SK-N-SH (cell line): ENCODE measurements around the gene PRPF40A. TPM values are rescaled to one million over a fixed set of nuclear protein-coding genes. Genes with fewer than 3 reads are reported as not detected.

Experiments used
- CTCF ChIA-PET: fragments of 300-600, 350-600 bp; formaldehyde crosslinking; extraction: SDS; loops from one replicate; lab custom pipeline; 2021; lab: Yijun Ruan, JAX
- POLR2A ChIA-PET: fragments of 350-600 bp; sonication (Branson Sonifier 250); formaldehyde crosslinking; extraction: SDS; loops from one replicate; lab custom pipeline; 2020; ENCODE audit warnings: antibody characterized with exemption, inconsistent platforms; lab: Yijun Ruan, JAX
- DNase-seq: peaks from one replicate; pipeline ENCODE4 v3.0.0; 2012
- H2AFZ ChIP-seq: fragments of 200-600 bp; sonication (generic); 2 replicates; pipeline ENCODE4 v1.8.1; 2016; ENCODE audit warnings: antibody characterized with exemption, mild to moderate bottlenecking, low read depth
- H3F3A ChIP-seq: fragments of 200-600 bp; sonication (generic); replicated peaks from 2 replicates; pipeline ENCODE3; 2016; ENCODE audit warnings: antibody characterized with exemption, mild to moderate bottlenecking; ENCODE audit not compliant: insufficient read depth
- H3K27ac ChIP-seq, 2 experiments: fragments of 200-500 bp in 1 of 2; fragments of 200-600 bp in 1 of 2; sonication (Bioruptor generic) in 1 of 2; sonication (generic), shearing (Covaris generic) in 1 of 2; 2 replicates each; pipeline versions ENCODE4 v1.5.1 to v1.6.1; 2014 to 2016; ENCODE audit warnings: low read depth in 2 of 2, inconsistent platforms in 1 of 2, low read length in 1 of 2, mild to moderate bottlenecking in 1 of 2, mixed read lengths in 1 of 2
- H3K27me3 ChIP-seq: fragments of 200-600 bp; sonication (generic), shearing (Covaris generic); 2 replicates; pipeline ENCODE4 v1.6.1; 2016; ENCODE audit warnings: mixed run types; ENCODE audit not compliant: insufficient read depth
- H3K36me3 ChIP-seq, 2 experiments: fragments of 200-500 bp in 1 of 2; fragments of 200-600 bp in 1 of 2; sonication (Bioruptor generic) in 1 of 2; sonication (generic) in 1 of 2; replicated peaks in 1 of 2; 2 replicates each; pipeline versions ENCODE3 to v1.5.1; 2014 to 2016; ENCODE audit warnings: low read length in 1 of 2, mild to moderate bottlenecking in 1 of 2; ENCODE audit not compliant: insufficient read depth in 2 of 2, control insufficient read depth in 1 of 2
- H3K4me1 ChIP-seq, 2 experiments: fragments of 200-500 bp in 1 of 2; fragments of 200-600 bp in 1 of 2; sonication (Bioruptor generic) in 1 of 2; sonication (generic), shearing (Covaris generic) in 1 of 2; 2 replicates each; pipeline versions ENCODE4 v1.5.1 to v1.6.1; 2014 to 2016; ENCODE audit warnings: low read depth in 1 of 2, low read length in 1 of 2, mixed run types in 1 of 2; ENCODE audit not compliant: insufficient read depth in 2 of 2, control insufficient read depth in 1 of 2
- H3K4me2 ChIP-seq: fragments of 200-600 bp; sonication (generic), shearing (Covaris generic); 2 replicates; pipeline ENCODE4 v1.6.1; 2017; ENCODE audit warnings: mixed run types
- H3K4me3 ChIP-seq, 2 experiments: fragments of 200-500 bp in 1 of 2; fragments of 200-600 bp in 1 of 2; sonication (Bioruptor generic) in 1 of 2; sonication (generic), shearing (Covaris generic) in 1 of 2; 2 replicates each; pipeline versions ENCODE4 v1.5.1 to v1.8.1; 2014 to 2016; ENCODE audit warnings: low read depth in 2 of 2, inconsistent platforms in 1 of 2, low read length in 1 of 2, mild to moderate bottlenecking in 1 of 2, mixed read lengths in 1 of 2, moderate library complexity in 1 of 2
- H3K79me2 ChIP-seq: fragments of 200-600 bp; sonication (generic); 2 replicates; pipeline ENCODE4 v1.8.1; 2017; ENCODE audit warnings: mild to moderate bottlenecking; ENCODE audit not compliant: insufficient read depth
- H3K9ac ChIP-seq: fragments of 200-600 bp; sonication (generic); 2 replicates; pipeline ENCODE4 v1.6.1; 2017; ENCODE audit warnings: mixed run types
- H3K9me2 ChIP-seq: fragments of 200-600 bp; sonication (generic); 2 replicates; pipeline ENCODE4 v1.6.1; 2017; ENCODE audit warnings: mixed run types
- H3K9me3 ChIP-seq: fragments of 200-600 bp; sonication (generic); 2 replicates; pipeline ENCODE4 v1.6.1; 2017; ENCODE audit warnings: mixed run types, mild to moderate bottlenecking, moderate library complexity
- H4K20me1 ChIP-seq: fragments of 200-600 bp; sonication (generic); 2 replicates; pipeline ENCODE4 v1.6.1; 2017; ENCODE audit warnings: mild to moderate bottlenecking, mixed run types; ENCODE audit not compliant: insufficient read depth
- ELF1 ChIP-seq: IDR thresholded peaks from 2 replicates; pipeline ENCODE4 v1.4.0; 2012
- FOSL2 ChIP-seq: IDR thresholded peaks from 2 replicates; pipeline ENCODE4 v1.4.0; 2012; ENCODE audit warnings: low read depth, mild to moderate bottlenecking, moderate library complexity, borderline replicate concordance
- FOXJ3 ChIP-seq: sonication (generic); formaldehyde crosslinking; IDR thresholded peaks from 2 replicates; pipeline ENCODE4 v1.5.1; 2020; ENCODE audit warnings: mild to moderate bottlenecking, missing genetic modification reagents
- NFIC ChIP-seq: IDR thresholded peaks from 2 replicates; pipeline ENCODE4 v1.4.0; 2012; ENCODE audit warnings: borderline replicate concordance
- RAD21 ChIP-seq: IDR thresholded peaks from 2 replicates; pipeline ENCODE4 v1.6.1; 2012; ENCODE audit warnings: mild to moderate bottlenecking, low read length
- RFX5 ChIP-seq: IDR thresholded peaks from 2 replicates; pipeline ENCODE4 v1.6.1; 2012; ENCODE audit warnings: mild to moderate bottlenecking, improper control_type of control experiment, low read length
- RXRA ChIP-seq: IDR thresholded peaks from 2 replicates; pipeline ENCODE4 v1.4.0; 2012; ENCODE audit warnings: low read depth, mild to moderate bottlenecking, borderline replicate concordance
- SIN3A ChIP-seq: IDR thresholded peaks from 2 replicates; pipeline ENCODE4 v1.6.1; 2012; ENCODE audit warnings: low read depth, mild to moderate bottlenecking, low read length, moderate library complexity, borderline replicate concordance
- TAF1 ChIP-seq: IDR thresholded peaks from 2 replicates; pipeline ENCODE4 v1.6.1; 2012; ENCODE audit warnings: low read depth, mild to moderate bottlenecking, low read length, moderate library complexity, borderline replicate concordance
- TEAD4 ChIP-seq: IDR thresholded peaks from 2 replicates; pipeline ENCODE4 v1.4.0; 2012; ENCODE audit warnings: mild to moderate bottlenecking, borderline replicate concordance; ENCODE audit not compliant: insufficient read depth
- YY1 ChIP-seq: IDR thresholded peaks from 2 replicates; pipeline ENCODE4 v1.4.0; 2012; ENCODE audit warnings: low read depth, mild to moderate bottlenecking
- WGBS: methylation state at CpG from one replicate; pipeline ENCODE4 v1.1.6; 2017; ENCODE audit warnings: low lambda C conversion rate; 5-methylcytosine and 5-hydroxymethylcytosine counted together
- polyA plus RNA-seq, 3 experiments: library from polyadenylated mRNA; depleted of rRNA; stranded (reverse); fragments of >200 nt; gene quantifications; 2 replicates each; pipeline ENCODE4 v1.2.3, GENCODE V29; 2012
- TF ChIP-seq, protein P1 (sequence below): fragments of 150-350 bp; IDR thresholded peaks from 2 replicates; pipeline ENCODE4 v1.6.1; 2017; ENCODE audit warnings: antibody characterized with exemption, low read length, low read depth, borderline replicate concordance
- TF ChIP-seq, protein P2 (sequence below): fragments of 150-350 bp; IDR thresholded peaks from 2 replicates; pipeline ENCODE4 v1.6.1; 2016; ENCODE audit warnings: mild to moderate bottlenecking, low read depth, low read length
- TF ChIP-seq, protein P3 (sequence below): IDR thresholded peaks from 2 replicates; pipeline ENCODE4 v1.4.0; 2012; ENCODE audit warnings: low read depth, borderline replicate concordance

Gene PRPF40A
- polyA plus RNA-seq, 1 of the 3 experiments (the other 2 are of a cell fraction) = 55.8 TPM

DNA sequence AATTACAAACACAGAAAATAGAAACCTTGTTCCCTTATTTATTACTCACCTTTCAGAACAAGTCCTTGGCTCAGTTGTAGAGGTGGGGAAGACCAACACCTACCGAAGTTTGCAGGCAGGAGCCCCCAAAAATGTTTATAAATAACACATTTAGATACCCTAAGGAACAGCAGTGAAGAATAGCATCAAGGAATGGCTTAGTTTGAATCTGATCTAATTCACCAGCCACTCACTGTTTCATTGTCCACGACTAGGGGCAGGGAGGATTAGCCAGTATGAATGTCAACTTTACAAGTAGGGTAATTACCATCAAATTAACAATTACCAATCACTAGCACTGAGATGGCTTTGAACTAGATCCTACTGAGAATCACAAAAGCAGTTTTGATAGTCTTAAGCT, 65.4 kb downstream of the PRPF40A start:
- Histone ChIP-seq H3K9me3 (no peaks in the 10 kb centered on the region), H3K4me3 (no peak overlapping the region)
- TF ChIP-seq, protein P1, sequence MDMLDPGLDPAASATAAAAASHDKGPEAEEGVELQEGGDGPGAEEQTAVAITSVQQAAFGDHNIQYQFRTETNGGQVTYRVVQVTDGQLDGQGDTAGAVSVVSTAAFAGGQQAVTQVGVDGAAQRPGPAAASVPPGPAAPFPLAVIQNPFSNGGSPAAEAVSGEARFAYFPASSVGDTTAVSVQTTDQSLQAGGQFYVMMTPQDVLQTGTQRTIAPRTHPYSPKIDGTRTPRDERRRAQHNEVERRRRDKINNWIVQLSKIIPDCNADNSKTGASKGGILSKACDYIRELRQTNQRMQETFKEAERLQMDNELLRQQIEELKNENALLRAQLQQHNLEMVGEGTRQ = no peak
- no peak for TF ChIP-seq YY1
- TF ChIP-seq, protein P2, sequence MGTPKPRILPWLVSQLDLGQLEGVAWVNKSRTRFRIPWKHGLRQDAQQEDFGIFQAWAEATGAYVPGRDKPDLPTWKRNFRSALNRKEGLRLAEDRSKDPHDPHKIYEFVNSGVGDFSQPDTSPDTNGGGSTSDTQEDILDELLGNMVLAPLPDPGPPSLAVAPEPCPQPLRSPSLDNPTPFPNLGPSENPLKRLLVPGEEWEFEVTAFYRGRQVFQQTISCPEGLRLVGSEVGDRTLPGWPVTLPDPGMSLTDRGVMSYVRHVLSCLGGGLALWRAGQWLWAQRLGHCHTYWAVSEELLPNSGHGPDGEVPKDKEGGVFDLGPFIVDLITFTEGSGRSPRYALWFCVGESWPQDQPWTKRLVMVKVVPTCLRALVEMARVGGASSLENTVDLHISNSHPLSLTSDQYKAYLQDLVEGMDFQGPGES = no peak
- no peak for TF ChIP-seq TEAD4
- no peak for TF ChIP-seq FOSL2
- TF ChIP-seq RXRA = no peak
- TF ChIP-seq FOXJ3 (CRISPR knock-in tag) = no peak
- TF ChIP-seq ELF1 = no peak
- TF ChIP-seq NFIC = no peak
- TF ChIP-seq, protein P3, sequence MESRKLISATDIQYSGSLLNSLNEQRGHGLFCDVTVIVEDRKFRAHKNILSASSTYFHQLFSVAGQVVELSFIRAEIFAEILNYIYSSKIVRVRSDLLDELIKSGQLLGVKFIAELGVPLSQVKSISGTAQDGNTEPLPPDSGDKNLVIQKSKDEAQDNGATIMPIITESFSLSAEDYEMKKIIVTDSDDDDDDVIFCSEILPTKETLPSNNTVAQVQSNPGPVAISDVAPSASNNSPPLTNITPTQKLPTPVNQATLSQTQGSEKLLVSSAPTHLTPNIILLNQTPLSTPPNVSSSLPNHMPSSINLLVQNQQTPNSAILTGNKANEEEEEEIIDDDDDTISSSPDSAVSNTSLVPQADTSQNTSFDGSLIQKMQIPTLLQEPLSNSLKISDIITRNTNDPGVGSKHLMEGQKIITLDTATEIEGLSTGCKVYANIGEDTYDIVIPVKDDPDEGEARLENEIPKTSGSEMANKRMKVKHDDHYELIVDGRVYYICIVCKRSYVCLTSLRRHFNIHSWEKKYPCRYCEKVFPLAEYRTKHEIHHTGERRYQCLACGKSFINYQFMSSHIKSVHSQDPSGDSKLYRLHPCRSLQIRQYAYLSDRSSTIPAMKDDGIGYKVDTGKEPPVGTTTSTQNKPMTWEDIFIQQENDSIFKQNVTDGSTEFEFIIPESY = no peak
- no peak for TF ChIP-seq TAF1
- no peak for TF ChIP-seq RFX5
- no peak for TF ChIP-seq RAD21
- TF ChIP-seq SIN3A = no peak
- TF ChIP-seq, all 33 proteins: peak for 0
- CTCF ChIA-PET = interaction anchor here (0.7 kb wide), 1 partner anchor 614 kb away, joined by 3 read pairs; no protein-coding TSS in a partner anchor
- Histone ChIP-seq H3K36me3 (peaks cover 60 to 85% of the 10 kb centered on the region in 2 experiments), H2AFZ (no peak overlapping the region), H3K27ac (no peak overlapping the region; a peak in 1 of 4 replicates), H3K4me2 (no peak overlapping the region), H3K79me2 (no peaks in the 10 kb centered on the region), H3F3A (peaks cover 29% of the 10 kb centered on the region), H3K9me2 (no peaks in the 10 kb centered on the region), H3K4me1 (peaks cover 4 to 5% of the 10 kb centered on the region in 2 experiments; a peak in 3 of 4 replicates), H4K20me1 (no peaks in the 10 kb centered on the region), H3K9ac (no peak overlapping the region), H3K27me3 (no peaks in the 10 kb centered on the region)
- POLR2A ChIA-PET = no interaction called here
- no peak for DNase-seq
- 90% methylated on average over 2 of the region's 2 CpGs for WGBS
